Measurements from ENCODE around the gene NTHL1.

DNA sequence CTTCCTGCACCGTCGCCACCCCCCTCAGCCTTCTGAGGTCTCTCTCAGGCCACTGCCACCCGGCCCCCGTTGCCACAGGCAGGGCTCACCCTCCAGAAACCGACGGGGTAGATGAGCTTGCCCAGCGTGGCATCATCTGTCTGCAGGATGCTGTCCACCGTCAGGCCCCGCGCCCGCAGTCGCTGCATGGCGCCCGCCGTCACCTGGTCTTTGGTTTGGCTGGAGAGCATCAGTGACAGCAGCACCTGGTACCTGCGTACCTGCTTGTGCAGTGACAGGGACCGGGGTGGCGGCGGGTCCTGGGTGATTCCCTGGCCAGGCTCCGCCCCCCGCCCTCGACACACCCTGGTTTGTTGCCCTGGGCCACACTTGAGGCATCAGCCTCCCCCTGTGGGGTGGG is 3.1 kb downstream of the NTHL1 start:
- TF ChIP-seq CTCF (IDR thresholded peaks at IDR 0.05) = no peak
- no peak for TF ChIP-seq POLR2A (IDR thresholded peaks at IDR 0.05)

All from vagina (tissue), 2 donors.